Measurements from ENCODE around the gene CDH26. TPM values are rescaled to one million over a fixed set of nuclear protein-coding genes. Genes with fewer than 3 reads are reported as not detected.

The CDH26 gene
- total and polyA plus RNA-seq, 2 of the 13 experiments (the other 11 are each of a cell fraction or from before 2014, with no cell fraction given), result 0.40 to 1.1 TPM

DNA sequence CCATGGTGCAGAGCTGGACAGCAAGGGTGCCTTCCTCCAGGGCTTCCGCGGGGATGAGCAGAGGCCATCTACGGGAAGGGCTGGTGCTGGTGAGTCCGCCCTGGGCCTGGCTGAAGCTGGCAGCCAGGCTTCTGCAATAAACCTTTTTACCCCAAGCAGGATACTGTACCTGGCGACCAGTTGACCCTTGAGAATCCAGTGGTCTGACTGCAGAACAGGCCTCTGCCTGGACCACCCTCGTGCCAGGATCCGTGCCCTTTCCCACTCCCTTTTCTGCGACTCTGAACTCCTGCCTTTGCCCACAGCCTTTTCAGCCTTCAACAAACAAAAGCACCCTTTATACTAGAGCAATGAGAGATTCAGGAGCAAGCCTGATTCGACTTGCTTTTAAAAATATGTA, 18.9 kb downstream of the CDH26 start:
- Histone ChIP-seq H3K36me3 (replicated peaks in 1 of 2; ENCODE audit: control insufficient read depth in 1 of 2, insufficient read depth in 2 of 2, low read length in 2 of 2) (no peaks in the 10 kb centered on the region), H3K4me2 (ENCODE audit: low read depth, low read length) (no peak overlapping the region), H3K9me3 (ENCODE audit: low read length) (no peaks in the 10 kb centered on the region), H4K20me1 (ENCODE audit: insufficient read depth, low read length) (no peaks in the 10 kb centered on the region), H3K27me3 (ENCODE audit: control insufficient read depth in 1 of 2, insufficient read depth in 2 of 2, low read length in 2 of 2) (no peaks in the 10 kb centered on the region; a peak in 1 of 5 replicates), H3K79me2 (ENCODE audit: insufficient read depth, low read length) (no peaks in the 10 kb centered on the region), H3K4me1 (ENCODE audit: insufficient read depth, low read length) (no peaks in the 10 kb centered on the region), H3K4me3 (replicated peaks in 1 of 3; ENCODE audit: insufficient read depth in 1 of 3, low read depth in 2 of 3, low read length in 3 of 3) (no peak overlapping the region), H2AFZ (ENCODE audit: low read length) (no peak overlapping the region), H3K9ac (ENCODE audit: insufficient read depth, low read depth, low read length) (no peak overlapping the region), H3K27ac (ENCODE audit: extremely low read length, insufficient read depth, low read length) (no peak overlapping the region)
- CTCF ChIA-PET (ENCODE audit: low intra/inter-chr PET ratio, low total read pairs), result no interaction called here
- no peak for DNase-seq (ENCODE audit: low spot score)
- POLR2A ChIA-PET, result no interaction called here
- in situ Hi-C loops (cut with HindIII; ENCODE audit: extremely low pct_ligation_motif_present, low pct_unique_long_range_greater_than_20kb), result no loop called here
- no TSS peak for BruUV-seq (replicated peaks)
- no peak for TF ChIP-seq ZNF570 (CRISPR knock-in tag; IDR thresholded peaks at IDR 0.05; ENCODE audit: borderline replicate concordance)
- TF ChIP-seq ZNF792 (CRISPR knock-in tag; IDR thresholded peaks at IDR 0.05), result no peak
- no peak for TF ChIP-seq SOX6 (IDR thresholded peaks at IDR 0.05)
- no peak for TF ChIP-seq SOX6 (CRISPR knock-in tag; IDR thresholded peaks at IDR 0.05)
- TF ChIP-seq SMARCC2 (IDR thresholded peaks at IDR 0.05), result no peak
- TF ChIP-seq IRX3 (CRISPR knock-in tag; IDR thresholded peaks at IDR 0.05; ENCODE audit: borderline replicate concordance, low read depth), result no peak
- no peak for TF ChIP-seq CBX2 (IDR thresholded peaks at IDR 0.05; ENCODE audit: low read depth, low read length)
- TF ChIP-seq CBX2 (CRISPR knock-in tag; IDR thresholded peaks at IDR 0.05; ENCODE audit: low read depth), result no peak
- no peak for TF ChIP-seq RFXANK (CRISPR knock-in tag; IDR thresholded peaks at IDR 0.05)
- no peak for TF ChIP-seq ZNF512B (CRISPR knock-in tag; IDR thresholded peaks at IDR 0.05; ENCODE audit: borderline replicate concordance)
- TF ChIP-seq HDAC6 (IDR thresholded peaks at IDR 0.05; ENCODE audit: low read depth, low read length), result no peak
- no peak for TF ChIP-seq ZNF232 (CRISPR knock-in tag; IDR thresholded peaks at IDR 0.05; ENCODE audit: borderline replicate concordance)
- no peak for TF ChIP-seq ARNT2 (CRISPR knock-in tag; IDR thresholded peaks at IDR 0.05; ENCODE audit: low read depth)
- TF ChIP-seq TRIM24 (CRISPR knock-in tag; IDR thresholded peaks at IDR 0.05), result no peak
- TF ChIP-seq CCAR2 (optimal IDR thresholded peaks at IDR 0.05; ENCODE audit: low read depth, low read length), result no peak
- TF ChIP-seq, protein P1, sequence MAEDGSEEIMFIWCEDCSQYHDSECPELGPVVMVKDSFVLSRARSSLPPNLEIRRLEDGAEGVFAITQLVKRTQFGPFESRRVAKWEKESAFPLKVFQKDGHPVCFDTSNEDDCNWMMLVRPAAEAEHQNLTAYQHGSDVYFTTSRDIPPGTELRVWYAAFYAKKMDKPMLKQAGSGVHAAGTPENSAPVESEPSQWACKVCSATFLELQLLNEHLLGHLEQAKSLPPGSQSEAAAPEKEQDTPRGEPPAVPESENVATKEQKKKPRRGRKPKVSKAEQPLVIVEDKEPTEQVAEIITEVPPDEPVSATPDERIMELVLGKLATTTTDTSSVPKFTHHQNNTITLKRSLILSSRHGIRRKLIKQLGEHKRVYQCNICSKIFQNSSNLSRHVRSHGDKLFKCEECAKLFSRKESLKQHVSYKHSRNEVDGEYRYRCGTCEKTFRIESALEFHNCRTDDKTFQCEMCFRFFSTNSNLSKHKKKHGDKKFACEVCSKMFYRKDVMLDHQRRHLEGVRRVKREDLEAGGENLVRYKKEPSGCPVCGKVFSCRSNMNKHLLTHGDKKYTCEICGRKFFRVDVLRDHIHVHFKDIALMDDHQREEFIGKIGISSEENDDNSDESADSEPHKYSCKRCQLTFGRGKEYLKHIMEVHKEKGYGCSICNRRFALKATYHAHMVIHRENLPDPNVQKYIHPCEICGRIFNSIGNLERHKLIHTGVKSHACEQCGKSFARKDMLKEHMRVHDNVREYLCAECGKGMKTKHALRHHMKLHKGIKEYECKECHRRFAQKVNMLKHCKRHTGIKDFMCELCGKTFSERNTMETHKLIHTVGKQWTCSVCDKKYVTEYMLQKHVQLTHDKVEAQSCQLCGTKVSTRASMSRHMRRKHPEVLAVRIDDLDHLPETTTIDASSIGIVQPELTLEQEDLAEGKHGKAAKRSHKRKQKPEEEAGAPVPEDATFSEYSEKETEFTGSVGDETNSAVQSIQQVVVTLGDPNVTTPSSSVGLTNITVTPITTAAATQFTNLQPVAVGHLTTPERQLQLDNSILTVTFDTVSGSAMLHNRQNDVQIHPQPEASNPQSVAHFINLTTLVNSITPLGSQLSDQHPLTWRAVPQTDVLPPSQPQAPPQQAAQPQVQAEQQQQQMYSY (CRISPR knock-in tag; IDR thresholded peaks at IDR 0.05), result no peak
- TF ChIP-seq MED1 (CRISPR knock-in tag; IDR thresholded peaks at IDR 0.05), result no peak
- no peak for TF ChIP-seq ZNF543 (CRISPR knock-in tag; IDR thresholded peaks at IDR 0.05)
- no peak for TF ChIP-seq PLSCR1 (CRISPR knock-in tag; IDR thresholded peaks at IDR 0.05; ENCODE audit: borderline replicate concordance)
- WGBS (ENCODE audit: low lambda C conversion rate), result 18% methylated on average over 9 of the region's 9 CpGs
- no peak for FAIRE-seq
- intact Hi-C loops (cut with micrococcal nuclease; ENCODE audit: unreplicated experiment), result no loop called here
- ATAC-seq, result peak; percentile 39; the same call in 2 of the 3 replicates

All from HepG2 (cell line).